Naive thymus-derived CD4-positive, alpha-beta T cell (primary cell): ENCODE measurements around the gene CYB5RL. TPM values are rescaled to one million over a fixed set of nuclear protein-coding genes. Genes with fewer than 3 reads are reported as not detected.
A peak's percentile ranks its signal among the peaks of the same experiment; 100 is the strongest.

Experiments
- ATAC-seq: fragments of 150-1000 bp; cut with Tn5 transposase; 2 replicates; pipeline ENCODE4 v1.10.0; 2021; ENCODE audit warnings: mild to moderate bottlenecking, moderate library complexity
- CTCF ChIA-PET: fragments of 350-600 bp; sonication (Branson Sonifier 250); formaldehyde crosslinking; loops from one replicate; lab custom pipeline; 2021; ENCODE audit warnings: antibody characterized with exemption; lab: Charles Lee
- POLR2A ChIA-PET: fragments of 350-600 bp; sonication (Branson Sonifier 250); formaldehyde crosslinking; loops from one replicate; lab custom pipeline; 2021; ENCODE audit warnings: antibody characterized with exemption, inconsistent platforms; lab: Charles Lee
- DNase-seq, 9 donors: peaks; one replicate each; pipeline versions ENCODE4 v3.0.0 to v3.0.0-alpha.2; 2020 to 2022; ENCODE audit warnings: mixed read lengths in 1 of 9
- H3K27ac ChIP-seq: one replicate; pipeline ENCODE4 v1.7.0; 2013; ENCODE audit warnings: mild to moderate bottlenecking, low read depth, low read length, moderate library complexity
- H3K27me3 ChIP-seq, 2 donors: one replicate each; pipeline ENCODE4 v1.7.0; 2013; ENCODE audit warnings: low read length in 2 of 2, mild to moderate bottlenecking in 2 of 2, moderate library complexity in 2 of 2; ENCODE audit not compliant: control insufficient read depth in 2 of 2, insufficient read depth in 2 of 2
- H3K36me3 ChIP-seq, 3 experiments: 1 replicate in 2 of 3; 2 replicates in 1 of 3; pipeline ENCODE4 v1.7.0; 2013; ENCODE audit warnings: low read length in 3 of 3, mild to moderate bottlenecking in 3 of 3, moderate library complexity in 1 of 3; ENCODE audit not compliant: insufficient read depth in 3 of 3, control insufficient read depth in 2 of 3
- H3K4me1 ChIP-seq, 2 donors: one replicate each; pipeline ENCODE4 v1.7.0; 2013; ENCODE audit warnings: low read length in 2 of 2, mild to moderate bottlenecking in 2 of 2, moderate library complexity in 1 of 2; ENCODE audit not compliant: control insufficient read depth in 2 of 2, insufficient read depth in 2 of 2
- H3K4me3 ChIP-seq: 2 replicates; pipeline ENCODE4 v1.7.0; 2013; ENCODE audit warnings: mild to moderate bottlenecking, low read length
- H3K9me3 ChIP-seq, 3 experiments: 1 replicate in 2 of 3; 2 replicates in 1 of 3; pipeline ENCODE4 v1.7.0; 2013; ENCODE audit warnings: low read length in 3 of 3; ENCODE audit not compliant: control insufficient read depth in 2 of 3
- H3K27ac Mint-ChIP-seq, 9 donors: one replicate each; pipeline ENCODE4 v1.8.0; 2020 to 2022; ENCODE audit warnings: mixed read lengths in 9 of 9, mild to moderate bottlenecking in 8 of 9, moderate library complexity in 5 of 9, inconsistent platforms in 2 of 9
- H3K27me3 Mint-ChIP-seq, 5 donors: one replicate each; pipeline ENCODE4 v1.8.0; 2021 to 2022; ENCODE audit warnings: mixed read lengths in 5 of 5, mild to moderate bottlenecking in 1 of 5
- H3K36me3 Mint-ChIP-seq, 5 donors: one replicate each; pipeline ENCODE4 v1.8.0; 2020 to 2022; ENCODE audit warnings: mixed read lengths in 5 of 5, mild to moderate bottlenecking in 3 of 5, inconsistent platforms in 1 of 5
- H3K4me1 Mint-ChIP-seq, 7 donors: one replicate each; pipeline ENCODE4 v1.8.0; 2020 to 2022; ENCODE audit warnings: mixed read lengths in 7 of 7, mild to moderate bottlenecking in 3 of 7, inconsistent platforms in 1 of 7
- H3K4me3 Mint-ChIP-seq, 10 donors: one replicate each; pipeline ENCODE4 v1.8.0; 2020 to 2022; ENCODE audit warnings: mild to moderate bottlenecking in 10 of 10, mixed read lengths in 10 of 10, moderate library complexity in 6 of 10, inconsistent platforms in 2 of 10
- H3K9me3 Mint-ChIP-seq, 11 donors: one replicate each; pipeline ENCODE4 v1.8.0; 2020 to 2022; ENCODE audit warnings: mixed read lengths in 11 of 11, mild to moderate bottlenecking in 4 of 11, inconsistent platforms in 1 of 11, moderate library complexity in 1 of 11
- intact Hi-C, 2 donors: fragments of 100-400 bp; cut with micrococcal nuclease; formaldehyde crosslinking; loops; one replicate each; pipeline ENCODE4 v1.15.1; 2023
- polyA plus RNA-seq, 2 donors: library from polyadenylated mRNA; unstranded; fragments of 300-500 nt; fragmentation: Illumina TruSeq; gene quantifications; one replicate each; pipeline ENCODE4 v1.2.3, GENCODE V29; 2021
- total RNA-seq, 6 experiments: library from RNA in 5 of 6; stranded (reverse) in 5 of 6; gene quantifications; 1 replicate in 5 of 6; 2 replicates in 1 of 6; pipeline ENCODE4 v1.2.3 and lab custom pipeline; 2021 to 2026

Gene CYB5RL
- total and polyA plus RNA-seq, 7 experiments from 2014 or later = 3.4 to 13.5 (median 7.0) TPM

GRCh38 chr1:54156201-54156600, 43.6 kb downstream of the CYB5RL start:
- H3K27me3 ChIP-seq = no peaks in the 10 kb centered on the region
- H3K9me3 Mint-ChIP-seq = peaks cover 0 to 3% (median 0%) of the 10 kb centered on the region in 11 donors
- H3K36me3 Mint-ChIP-seq = no peaks in the 10 kb centered on the region
- no peaks in the 10 kb centered on the region for H3K4me1 ChIP-seq
- H3K4me3 Mint-ChIP-seq = no peak overlapping the region
- ChIA-PET CTCF (no interaction called here), POLR2A (no interaction called here)
- ATAC-seq (no peak), DNase-seq (no peak)
- intact Hi-C loops = no loop called here
- no peaks in the 10 kb centered on the region for H3K27me3 Mint-ChIP-seq
- no peak overlapping the region for H3K4me3 ChIP-seq
- peaks cover 0 to 2% (median 0%) of the 10 kb centered on the region in 7 donors for H3K4me1 Mint-ChIP-seq
- H3K27ac ChIP-seq = no peak overlapping the region
- no peaks in the 10 kb centered on the region for H3K9me3 ChIP-seq
- no peaks in the 10 kb centered on the region for H3K36me3 ChIP-seq
- peak overlapping the region in 1 of 9 donors; percentile 87 for H3K27ac Mint-ChIP-seq

DNA sequence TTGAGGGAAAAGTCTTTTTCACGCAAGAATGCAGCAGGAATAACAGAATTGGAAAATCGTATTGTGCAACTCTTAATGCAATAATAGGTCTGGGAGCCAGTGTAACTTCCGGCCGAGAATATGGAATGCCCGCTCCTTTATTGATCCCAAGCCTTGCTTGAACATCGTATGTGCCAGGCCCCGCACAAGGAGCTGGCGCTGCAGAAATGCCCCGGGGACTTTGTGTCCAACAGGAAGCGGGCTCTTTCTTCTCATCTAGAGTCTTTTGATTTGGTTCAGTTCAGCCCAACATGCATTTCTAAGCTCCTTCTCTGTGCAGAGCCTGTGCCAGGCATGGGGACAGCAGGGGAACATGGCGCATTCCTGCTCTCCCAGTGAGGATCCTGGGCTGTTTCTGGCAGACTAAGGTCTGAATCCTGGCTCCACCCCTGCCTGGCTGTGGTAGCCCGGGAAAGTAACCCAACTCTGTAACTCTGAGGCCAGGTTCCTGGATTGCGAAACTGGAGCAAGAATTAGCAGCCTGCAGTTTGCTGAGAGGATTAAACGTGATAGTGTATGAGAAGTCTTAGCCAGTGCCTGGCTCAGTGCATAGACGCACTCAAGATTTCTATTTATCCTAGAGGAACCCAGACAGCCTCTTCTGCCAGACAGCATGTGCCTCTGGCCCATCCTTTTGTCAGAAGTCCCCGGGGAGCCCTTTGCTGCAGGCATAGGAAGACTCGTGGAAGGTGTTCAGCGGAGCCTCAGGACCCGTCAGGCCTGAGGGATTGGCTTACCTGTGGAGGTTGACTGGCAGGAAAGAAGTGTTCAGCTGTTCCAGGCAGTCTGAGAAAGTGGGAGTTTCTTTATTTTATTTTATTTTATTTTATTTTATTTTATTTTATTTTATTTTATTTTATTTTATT, 46.0 kb downstream of the CYB5RL start:
- Mint-ChIP-seq H3K9me3 (peaks cover 0 to 3% (median 0%) of the 10 kb centered on the region in 11 donors), H3K27me3 (no peaks in the 10 kb centered on the region), H3K27ac (peak overlapping the region in 1 of 9 donors; percentile 45), H3K4me3 (no peak overlapping the region), H3K36me3 (no peaks in the 10 kb centered on the region), H3K4me1 (peaks cover 0 to 4% (median 0%) of the 10 kb centered on the region in 7 donors)
- H3K36me3 ChIP-seq = no peaks in the 10 kb centered on the region
- H3K9me3 ChIP-seq = no peaks in the 10 kb centered on the region
- CTCF ChIA-PET = no interaction called here
- intact Hi-C loops = no loop called here
- no peak for ATAC-seq
- H3K4me1 ChIP-seq = no peaks in the 10 kb centered on the region
- H3K27ac ChIP-seq = no peak overlapping the region
- POLR2A ChIA-PET = no interaction called here
- H3K4me3 ChIP-seq = no peak overlapping the region
- DNase-seq = no peak
- H3K27me3 ChIP-seq = no peaks in the 10 kb centered on the region

GRCh38 chr1:54152696-54153095, 47.1 kb downstream of the CYB5RL start, which contains the start of gene CDCP2:
TSS of gene CDCP2 (minus strand) at chr1:54153000. CDS start at chr1:54152922, 78 bp downstream.
- ATAC-seq = no peak
- no peak within 1 kb of the TSS for H3K4me3 ChIP-seq
- Mint-ChIP-seq H3K4me3 (no peak within 1 kb of the TSS), H3K27ac (peak within 1 kb of the TSS in 1 of 9 donors; percentile 45), H3K36me3 (no peaks in the 10 kb centered on the region), H3K27me3 (no peaks in the 10 kb centered on the region), H3K9me3 (peaks cover 0 to 3% (median 0%) of the 10 kb centered on the region in 11 donors), H3K4me1 (peaks cover 0 to 4% (median 0%) of the 10 kb centered on the region in 7 donors)
- no peaks in the 10 kb centered on the region for H3K4me1 ChIP-seq
- ChIA-PET CTCF (no interaction called here), POLR2A (no interaction called here)
- H3K27me3 ChIP-seq = no peaks in the 10 kb centered on the region
- intact Hi-C loops = no loop called here
- no peaks in the 10 kb centered on the region for H3K36me3 ChIP-seq
- H3K9me3 ChIP-seq = no peaks in the 10 kb centered on the region
- no peak for DNase-seq
- H3K27ac ChIP-seq = no peak within 1 kb of the TSS

- Mint-ChIP-seq H3K4me3 (no peak overlapping the region), H3K27me3 (no peaks in the 10 kb centered on the region), H3K36me3 (no peaks in the 10 kb centered on the region), H3K27ac (no peak overlapping the region), H3K4me1 (peaks cover 0 to 4% (median 0%) of the 10 kb centered on the region in 7 donors), H3K9me3 (peaks cover 0 to 2% (median 0%) of the 10 kb centered on the region in 11 donors)
- intact Hi-C loops = no loop called here
- Histone ChIP-seq H3K27me3 (no peaks in the 10 kb centered on the region), H3K27ac (no peak overlapping the region), H3K36me3 (no peaks in the 10 kb centered on the region), H3K4me1 (no peaks in the 10 kb centered on the region), H3K4me3 (no peak overlapping the region), H3K9me3 (no peaks in the 10 kb centered on the region)
- ChIA-PET POLR2A (no interaction called here), CTCF (no interaction called here)
- no peak for ATAC-seq
- no peak for DNase-seq
These were observed 48.8 kb downstream of the CYB5RL start for GRCh38 chr1:54151013-54151412.

Other genes starting within 250 kb of the CYB5RL start
- gene LDLRAD1, start 181.8 kb downstream of the CYB5RL start, total RNA-seq = not detected
- gene LDLRAD1, start 181.8 kb downstream of the CYB5RL start, polyA plus RNA-seq = not detected
- gene TMEM59, start 146.8 kb downstream of the CYB5RL start, total RNA-seq = 100 to 1,000 TPM; 127 to 197 (median 183) TPM
- gene TMEM59, start 146.8 kb downstream of the CYB5RL start, polyA plus RNA-seq = 100 to 1,000 TPM; 403 to 545 TPM
- 10 to 100 TPM in 3 of 5 experiments, 1 to 10 TPM in 2; 6.3 to 15.1 (median 12.2) TPM for gene TCEANC2, start 146.4 kb downstream of the CYB5RL start, total RNA-seq
- gene TCEANC2, start 146.4 kb downstream of the CYB5RL start, polyA plus RNA-seq = 1 to 10 TPM; 7.7 to 9.3 TPM
- under 1 TPM in 2 of 5 experiments, not detected in 3; 0.22 to 0.30 TPM for gene CDCP2, start 47.0 kb downstream of the CYB5RL start, total RNA-seq
- gene CDCP2, start 47.0 kb downstream of the CYB5RL start, polyA plus RNA-seq = not detected
- 10 to 100 TPM; 25.4 to 86.7 (median 36.4) TPM for gene MRPL37, start 137 bp upstream of the CYB5RL start, total RNA-seq
- 10 to 100 TPM; 54.8 to 64.1 TPM for gene MRPL37, start 137 bp upstream of the CYB5RL start, polyA plus RNA-seq
- gene SSBP3, start 206.4 kb upstream of the CYB5RL start, total RNA-seq = 100 to 1,000 TPM in 2 of 5 experiments, 10 to 100 TPM in 3; 69.4 to 124 (median 98.1) TPM
- 10 to 100 TPM; 19.4 to 21.3 TPM for gene SSBP3, start 206.4 kb upstream of the CYB5RL start, polyA plus RNA-seq